SK-N-SH (cell line): ENCODE results near the gene TOX2. TPM values are rescaled to one million over a fixed set of nuclear protein-coding genes. Genes with fewer than 3 reads are reported as not detected.

ENCODE experiments used
- CTCF ChIA-PET: fragments of 300-600, 350-600 bp; formaldehyde crosslinking; extraction: SDS; loops from one replicate; lab custom pipeline; 2021; lab: Yijun Ruan, JAX
- POLR2A ChIA-PET: fragments of 350-600 bp; sonication (Branson Sonifier 250); formaldehyde crosslinking; extraction: SDS; loops from one replicate; lab custom pipeline; 2020; ENCODE audit warnings: antibody characterized with exemption, inconsistent platforms; lab: Yijun Ruan, JAX
- DNase-seq: peaks from one replicate; pipeline ENCODE4 v3.0.0; 2012
- H2AFZ ChIP-seq: fragments of 200-600 bp; sonication (generic); 2 replicates; pipeline ENCODE4 v1.8.1; 2016; ENCODE audit warnings: antibody characterized with exemption, mild to moderate bottlenecking, low read depth
- H3F3A ChIP-seq: fragments of 200-600 bp; sonication (generic); replicated peaks from 2 replicates; pipeline ENCODE3; 2016; ENCODE audit warnings: antibody characterized with exemption, mild to moderate bottlenecking; ENCODE audit not compliant: insufficient read depth
- H3K27ac ChIP-seq, 2 experiments: fragments of 200-500 bp in 1 of 2; fragments of 200-600 bp in 1 of 2; sonication (Bioruptor generic) in 1 of 2; sonication (generic), shearing (Covaris generic) in 1 of 2; 2 replicates each; pipeline versions ENCODE4 v1.5.1 to v1.6.1; 2014 to 2016; ENCODE audit warnings: low read depth in 2 of 2, inconsistent platforms in 1 of 2, low read length in 1 of 2, mild to moderate bottlenecking in 1 of 2, mixed read lengths in 1 of 2
- H3K27me3 ChIP-seq: fragments of 200-600 bp; sonication (generic), shearing (Covaris generic); 2 replicates; pipeline ENCODE4 v1.6.1; 2016; ENCODE audit warnings: mixed run types; ENCODE audit not compliant: insufficient read depth
- H3K36me3 ChIP-seq, 2 experiments: fragments of 200-500 bp in 1 of 2; fragments of 200-600 bp in 1 of 2; sonication (Bioruptor generic) in 1 of 2; sonication (generic) in 1 of 2; replicated peaks in 1 of 2; 2 replicates each; pipeline versions ENCODE3 to v1.5.1; 2014 to 2016; ENCODE audit warnings: low read length in 1 of 2, mild to moderate bottlenecking in 1 of 2; ENCODE audit not compliant: insufficient read depth in 2 of 2, control insufficient read depth in 1 of 2
- H3K4me1 ChIP-seq, 2 experiments: fragments of 200-500 bp in 1 of 2; fragments of 200-600 bp in 1 of 2; sonication (Bioruptor generic) in 1 of 2; sonication (generic), shearing (Covaris generic) in 1 of 2; 2 replicates each; pipeline versions ENCODE4 v1.5.1 to v1.6.1; 2014 to 2016; ENCODE audit warnings: low read depth in 1 of 2, low read length in 1 of 2, mixed run types in 1 of 2; ENCODE audit not compliant: insufficient read depth in 2 of 2, control insufficient read depth in 1 of 2
- H3K4me2 ChIP-seq: fragments of 200-600 bp; sonication (generic), shearing (Covaris generic); 2 replicates; pipeline ENCODE4 v1.6.1; 2017; ENCODE audit warnings: mixed run types
- H3K4me3 ChIP-seq, 2 experiments: fragments of 200-500 bp in 1 of 2; fragments of 200-600 bp in 1 of 2; sonication (Bioruptor generic) in 1 of 2; sonication (generic), shearing (Covaris generic) in 1 of 2; 2 replicates each; pipeline versions ENCODE4 v1.5.1 to v1.8.1; 2014 to 2016; ENCODE audit warnings: low read depth in 2 of 2, inconsistent platforms in 1 of 2, low read length in 1 of 2, mild to moderate bottlenecking in 1 of 2, mixed read lengths in 1 of 2, moderate library complexity in 1 of 2
- H3K79me2 ChIP-seq: fragments of 200-600 bp; sonication (generic); 2 replicates; pipeline ENCODE4 v1.8.1; 2017; ENCODE audit warnings: mild to moderate bottlenecking; ENCODE audit not compliant: insufficient read depth
- H3K9ac ChIP-seq: fragments of 200-600 bp; sonication (generic); 2 replicates; pipeline ENCODE4 v1.6.1; 2017; ENCODE audit warnings: mixed run types
- H3K9me2 ChIP-seq: fragments of 200-600 bp; sonication (generic); 2 replicates; pipeline ENCODE4 v1.6.1; 2017; ENCODE audit warnings: mixed run types
- H3K9me3 ChIP-seq: fragments of 200-600 bp; sonication (generic); 2 replicates; pipeline ENCODE4 v1.6.1; 2017; ENCODE audit warnings: mixed run types, mild to moderate bottlenecking, moderate library complexity
- H4K20me1 ChIP-seq: fragments of 200-600 bp; sonication (generic); 2 replicates; pipeline ENCODE4 v1.6.1; 2017; ENCODE audit warnings: mild to moderate bottlenecking, mixed run types; ENCODE audit not compliant: insufficient read depth
- CHD2 ChIP-seq: fragments of 150-350 bp; IDR thresholded peaks from 2 replicates; pipeline ENCODE4 v1.6.1; 2018; ENCODE audit warnings: low read length; ENCODE audit not compliant: partially characterized antibody
- ELF1 ChIP-seq: IDR thresholded peaks from 2 replicates; pipeline ENCODE4 v1.4.0; 2012
- EP300 ChIP-seq, 2 experiments: IDR thresholded peaks; 2 replicates each; pipeline versions ENCODE4 v1.4.0 to v1.6.1; 2012; ENCODE audit warnings: borderline replicate concordance in 1 of 2, low read depth in 1 of 2, low read length in 1 of 2
- FOXJ3 ChIP-seq: sonication (generic); formaldehyde crosslinking; IDR thresholded peaks from 2 replicates; pipeline ENCODE4 v1.5.1; 2020; ENCODE audit warnings: mild to moderate bottlenecking, missing genetic modification reagents
- GABPA ChIP-seq: IDR thresholded peaks from 2 replicates; pipeline ENCODE4 v1.4.0; 2012; ENCODE audit warnings: low read depth, mild to moderate bottlenecking
- GATA2 ChIP-seq: sonication (generic); formaldehyde crosslinking; IDR thresholded peaks from 2 replicates; pipeline ENCODE4 v1.5.0; 2020; ENCODE audit warnings: mild to moderate bottlenecking, missing genetic modification reagents
- JUND ChIP-seq: IDR thresholded peaks from 2 replicates; pipeline ENCODE4 v1.4.0; 2012
- MXI1 ChIP-seq: IDR thresholded peaks from 2 replicates; pipeline ENCODE4 v1.6.1; 2012; ENCODE audit warnings: mild to moderate bottlenecking, low read depth, low read length, improper control_type of control experiment
- NFIC ChIP-seq: IDR thresholded peaks from 2 replicates; pipeline ENCODE4 v1.4.0; 2012; ENCODE audit warnings: borderline replicate concordance
- POLR2AphosphoS5 ChIP-seq: IDR thresholded peaks from 2 replicates; pipeline ENCODE4 v1.6.1; 2012; ENCODE audit warnings: low read depth, low read length
- RCOR1 ChIP-seq: fragments of 150-350 bp; IDR thresholded peaks from 2 replicates; pipeline ENCODE4 v1.6.1; 2017; ENCODE audit warnings: antibody characterized with exemption, low read length
- RFX5 ChIP-seq: IDR thresholded peaks from 2 replicates; pipeline ENCODE4 v1.6.1; 2012; ENCODE audit warnings: mild to moderate bottlenecking, improper control_type of control experiment, low read length
- RXRA ChIP-seq: IDR thresholded peaks from 2 replicates; pipeline ENCODE4 v1.4.0; 2012; ENCODE audit warnings: low read depth, mild to moderate bottlenecking, borderline replicate concordance
- SIN3A ChIP-seq: IDR thresholded peaks from 2 replicates; pipeline ENCODE4 v1.6.1; 2012; ENCODE audit warnings: low read depth, mild to moderate bottlenecking, low read length, moderate library complexity, borderline replicate concordance
- TAF1 ChIP-seq: IDR thresholded peaks from 2 replicates; pipeline ENCODE4 v1.6.1; 2012; ENCODE audit warnings: low read depth, mild to moderate bottlenecking, low read length, moderate library complexity, borderline replicate concordance
- YY1 ChIP-seq: IDR thresholded peaks from 2 replicates; pipeline ENCODE4 v1.4.0; 2012; ENCODE audit warnings: low read depth, mild to moderate bottlenecking
- WGBS: methylation state at CpG from one replicate; pipeline ENCODE4 v1.1.6; 2017; ENCODE audit warnings: low lambda C conversion rate; 5-methylcytosine and 5-hydroxymethylcytosine counted together
- polyA plus RNA-seq, 3 experiments: library from polyadenylated mRNA; depleted of rRNA; stranded (reverse); fragments of >200 nt; gene quantifications; 2 replicates each; pipeline ENCODE4 v1.2.3, GENCODE V29; 2012
- TF ChIP-seq, protein P1 (sequence below): fragments of 200-600 bp; sonication (generic); IDR thresholded peaks from 2 replicates; pipeline ENCODE4 v1.6.1; 2017; ENCODE audit warnings: antibody characterized with exemption, mild to moderate bottlenecking, moderate library complexity
- TF ChIP-seq, protein P2 (sequence below): fragments of 150-350 bp; IDR thresholded peaks from 2 replicates; pipeline ENCODE4 v1.6.1; 2017; ENCODE audit warnings: antibody characterized with exemption, low read length, low read depth, borderline replicate concordance
- TF ChIP-seq, protein P3 (sequence below): fragments of 150-350 bp; IDR thresholded peaks from 2 replicates; pipeline ENCODE4 v1.6.1; 2016; ENCODE audit warnings: mild to moderate bottlenecking, low read depth, low read length
- TF ChIP-seq, protein P4 (sequence below): IDR thresholded peaks from 2 replicates; pipeline ENCODE4 v1.4.0; 2012; ENCODE audit warnings: low read depth, borderline replicate concordance
- TF ChIP-seq, protein P5 (sequence below): IDR thresholded peaks from 2 replicates; pipeline ENCODE4 v1.4.0; 2012; ENCODE audit warnings: low read depth, borderline replicate concordance
- TF ChIP-seq, protein P6 (sequence below): IDR thresholded peaks from 2 replicates; pipeline ENCODE4; 2012

The TOX2 gene
- polyA plus RNA-seq, 1 of the 3 experiments (the other 2 are of a cell fraction), result 15.4 TPM

DNA sequence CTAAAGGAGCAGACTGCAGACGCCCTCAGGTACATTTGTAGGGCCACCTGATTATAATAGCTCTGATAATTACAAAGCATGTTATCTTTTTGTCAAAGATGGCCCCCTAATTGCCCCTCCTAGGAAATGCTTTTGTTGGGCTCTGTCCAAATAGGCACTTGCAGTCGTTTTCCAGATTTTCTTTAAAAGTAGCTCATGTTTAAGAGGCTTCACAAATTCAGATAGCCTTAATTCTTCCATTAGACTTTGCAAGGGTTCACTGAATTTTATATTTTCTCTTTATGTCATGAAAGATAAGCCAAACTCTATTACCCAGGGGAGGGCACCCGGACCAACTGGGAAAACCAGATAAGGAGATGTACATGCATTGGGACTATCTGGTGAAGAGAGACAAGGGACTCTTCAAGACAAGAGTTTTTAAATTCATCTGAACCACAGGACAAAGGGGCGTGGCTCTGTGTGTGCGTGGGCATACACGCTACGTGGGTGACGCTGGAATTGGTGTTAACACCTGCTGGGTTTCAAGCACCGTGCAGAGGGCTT, 95.6 kb downstream of the TOX2 start:
- H3K36me3 ChIP-seq, result peaks cover 0 to 3% of the 10 kb centered on the region in 2 experiments
- ChIA-PET POLR2A (interaction anchor here (0.6 to 1.0 kb wide), 2 partner anchors 8 to 16 kb away, joined by 4 to 6 read pairs; no protein-coding TSS in a partner anchor), CTCF (interaction anchor here (1.8 to 2.6 kb wide), 2 partner anchors 14 to 261 kb away, joined by 5 to 10 read pairs; no protein-coding TSS in a partner anchor)
- H3F3A ChIP-seq, result no peaks in the 10 kb centered on the region
- H3K79me2 ChIP-seq, result no peaks in the 10 kb centered on the region
- peak overlapping the region in 1 of 2 experiments; percentile 98; a peak in 2 of 4 replicates for H3K27ac ChIP-seq
- no peaks in the 10 kb centered on the region for H3K9me2 ChIP-seq
- no peaks in the 10 kb centered on the region for H3K9me3 ChIP-seq
- H2AFZ ChIP-seq, result no peak overlapping the region
- H3K4me2 ChIP-seq, result no peak overlapping the region
- H3K27me3 ChIP-seq, result no peaks in the 10 kb centered on the region
- H4K20me1 ChIP-seq, result no peaks in the 10 kb centered on the region
- no peak overlapping the region for H3K4me3 ChIP-seq
- H3K4me1 ChIP-seq, result peaks cover 11 to 54% of the 10 kb centered on the region in 2 experiments; a peak in 3 of 4 replicates
- H3K9ac ChIP-seq, result no peak overlapping the region
- WGBS, result 75% methylated on average over 9 of the region's 9 CpGs
- peak; percentile 46 for DNase-seq
- peak; percentile 56 for TF ChIP-seq CHD2
- TF ChIP-seq, protein P1, sequence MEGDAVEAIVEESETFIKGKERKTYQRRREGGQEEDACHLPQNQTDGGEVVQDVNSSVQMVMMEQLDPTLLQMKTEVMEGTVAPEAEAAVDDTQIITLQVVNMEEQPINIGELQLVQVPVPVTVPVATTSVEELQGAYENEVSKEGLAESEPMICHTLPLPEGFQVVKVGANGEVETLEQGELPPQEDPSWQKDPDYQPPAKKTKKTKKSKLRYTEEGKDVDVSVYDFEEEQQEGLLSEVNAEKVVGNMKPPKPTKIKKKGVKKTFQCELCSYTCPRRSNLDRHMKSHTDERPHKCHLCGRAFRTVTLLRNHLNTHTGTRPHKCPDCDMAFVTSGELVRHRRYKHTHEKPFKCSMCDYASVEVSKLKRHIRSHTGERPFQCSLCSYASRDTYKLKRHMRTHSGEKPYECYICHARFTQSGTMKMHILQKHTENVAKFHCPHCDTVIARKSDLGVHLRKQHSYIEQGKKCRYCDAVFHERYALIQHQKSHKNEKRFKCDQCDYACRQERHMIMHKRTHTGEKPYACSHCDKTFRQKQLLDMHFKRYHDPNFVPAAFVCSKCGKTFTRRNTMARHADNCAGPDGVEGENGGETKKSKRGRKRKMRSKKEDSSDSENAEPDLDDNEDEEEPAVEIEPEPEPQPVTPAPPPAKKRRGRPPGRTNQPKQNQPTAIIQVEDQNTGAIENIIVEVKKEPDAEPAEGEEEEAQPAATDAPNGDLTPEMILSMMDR, result no peak
- TF ChIP-seq, protein P2, sequence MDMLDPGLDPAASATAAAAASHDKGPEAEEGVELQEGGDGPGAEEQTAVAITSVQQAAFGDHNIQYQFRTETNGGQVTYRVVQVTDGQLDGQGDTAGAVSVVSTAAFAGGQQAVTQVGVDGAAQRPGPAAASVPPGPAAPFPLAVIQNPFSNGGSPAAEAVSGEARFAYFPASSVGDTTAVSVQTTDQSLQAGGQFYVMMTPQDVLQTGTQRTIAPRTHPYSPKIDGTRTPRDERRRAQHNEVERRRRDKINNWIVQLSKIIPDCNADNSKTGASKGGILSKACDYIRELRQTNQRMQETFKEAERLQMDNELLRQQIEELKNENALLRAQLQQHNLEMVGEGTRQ, result no peak
- TF ChIP-seq EP300 (IDR thresholded peaks at IDR 0.05; ENCODE audit: borderline replicate concordance in 1 of 2, low read depth in 1 of 2, low read length in 1 of 2), result peak in 1 of 2 experiments; percentile 87; a peak in 2 of 4 replicates
- TF ChIP-seq, protein P3, sequence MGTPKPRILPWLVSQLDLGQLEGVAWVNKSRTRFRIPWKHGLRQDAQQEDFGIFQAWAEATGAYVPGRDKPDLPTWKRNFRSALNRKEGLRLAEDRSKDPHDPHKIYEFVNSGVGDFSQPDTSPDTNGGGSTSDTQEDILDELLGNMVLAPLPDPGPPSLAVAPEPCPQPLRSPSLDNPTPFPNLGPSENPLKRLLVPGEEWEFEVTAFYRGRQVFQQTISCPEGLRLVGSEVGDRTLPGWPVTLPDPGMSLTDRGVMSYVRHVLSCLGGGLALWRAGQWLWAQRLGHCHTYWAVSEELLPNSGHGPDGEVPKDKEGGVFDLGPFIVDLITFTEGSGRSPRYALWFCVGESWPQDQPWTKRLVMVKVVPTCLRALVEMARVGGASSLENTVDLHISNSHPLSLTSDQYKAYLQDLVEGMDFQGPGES, result no peak
- TF ChIP-seq, protein P4, sequence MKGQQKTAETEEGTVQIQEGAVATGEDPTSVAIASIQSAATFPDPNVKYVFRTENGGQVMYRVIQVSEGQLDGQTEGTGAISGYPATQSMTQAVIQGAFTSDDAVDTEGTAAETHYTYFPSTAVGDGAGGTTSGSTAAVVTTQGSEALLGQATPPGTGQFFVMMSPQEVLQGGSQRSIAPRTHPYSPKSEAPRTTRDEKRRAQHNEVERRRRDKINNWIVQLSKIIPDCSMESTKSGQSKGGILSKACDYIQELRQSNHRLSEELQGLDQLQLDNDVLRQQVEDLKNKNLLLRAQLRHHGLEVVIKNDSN, result no peak
- no peak for TF ChIP-seq GABPA
- no peak for TF ChIP-seq SIN3A
- TF ChIP-seq ELF1, result no peak
- TF ChIP-seq, protein P5, sequence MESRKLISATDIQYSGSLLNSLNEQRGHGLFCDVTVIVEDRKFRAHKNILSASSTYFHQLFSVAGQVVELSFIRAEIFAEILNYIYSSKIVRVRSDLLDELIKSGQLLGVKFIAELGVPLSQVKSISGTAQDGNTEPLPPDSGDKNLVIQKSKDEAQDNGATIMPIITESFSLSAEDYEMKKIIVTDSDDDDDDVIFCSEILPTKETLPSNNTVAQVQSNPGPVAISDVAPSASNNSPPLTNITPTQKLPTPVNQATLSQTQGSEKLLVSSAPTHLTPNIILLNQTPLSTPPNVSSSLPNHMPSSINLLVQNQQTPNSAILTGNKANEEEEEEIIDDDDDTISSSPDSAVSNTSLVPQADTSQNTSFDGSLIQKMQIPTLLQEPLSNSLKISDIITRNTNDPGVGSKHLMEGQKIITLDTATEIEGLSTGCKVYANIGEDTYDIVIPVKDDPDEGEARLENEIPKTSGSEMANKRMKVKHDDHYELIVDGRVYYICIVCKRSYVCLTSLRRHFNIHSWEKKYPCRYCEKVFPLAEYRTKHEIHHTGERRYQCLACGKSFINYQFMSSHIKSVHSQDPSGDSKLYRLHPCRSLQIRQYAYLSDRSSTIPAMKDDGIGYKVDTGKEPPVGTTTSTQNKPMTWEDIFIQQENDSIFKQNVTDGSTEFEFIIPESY, result no peak
- TF ChIP-seq GATA2 (CRISPR knock-in tag), result peak; percentile 47; the same call in 1 of the 2 replicates
- no peak for TF ChIP-seq TAF1
- TF ChIP-seq JUND, result no peak
- TF ChIP-seq, protein P6, sequence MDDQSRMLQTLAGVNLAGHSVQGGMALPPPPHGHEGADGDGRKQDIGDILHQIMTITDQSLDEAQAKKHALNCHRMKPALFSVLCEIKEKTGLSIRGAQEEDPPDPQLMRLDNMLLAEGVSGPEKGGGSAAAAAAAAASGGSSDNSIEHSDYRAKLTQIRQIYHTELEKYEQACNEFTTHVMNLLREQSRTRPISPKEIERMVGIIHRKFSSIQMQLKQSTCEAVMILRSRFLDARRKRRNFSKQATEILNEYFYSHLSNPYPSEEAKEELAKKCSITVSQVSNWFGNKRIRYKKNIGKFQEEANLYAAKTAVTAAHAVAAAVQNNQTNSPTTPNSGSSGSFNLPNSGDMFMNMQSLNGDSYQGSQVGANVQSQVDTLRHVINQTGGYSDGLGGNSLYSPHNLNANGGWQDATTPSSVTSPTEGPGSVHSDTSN, result no peak
- TF ChIP-seq RCOR1, result peak; percentile 53
- no peak for TF ChIP-seq RXRA
- no peak for TF ChIP-seq YY1
- TF ChIP-seq MXI1, result no peak; the same call in 1 of the 2 replicates
- TF ChIP-seq RFX5, result no peak
- TF ChIP-seq NFIC, result peak; percentile 10; the same call in 1 of the 2 replicates
- no peak for TF ChIP-seq FOXJ3
- TF ChIP-seq POLR2AphosphoS5, result no peak
